NCI-H748 (cell line): Measurements from ENCODE around the gene CDH16.
"Not testable (repeated sequence)": the region's sequence is repeated elsewhere in the genome, so short reads cannot be mapped to it uniquely, and the experiment has no call there.

Source experiments
- DNase-seq: peaks from one replicate; lab custom pipeline; 2025; ENCODE audit not compliant: unreplicated experiment; lab: John Stamatoyannopoulos, UW

Gene CDH16

GRCh38 chr16:66898207-66898606, 20.5 kb downstream of the CDH16 start:
- DNase-seq, result no peak

- DNase-seq, result not testable (repeated sequence)
Observed at GRCh38 chr16:66896682-66897081, 22.0 kb downstream of the CDH16 start.

GRCh38 chr16:66895999-66896398, 22.7 kb downstream of the CDH16 start:
- DNase-seq, result no peak

- DNase-seq, result no peak
Observed at GRCh38 chr16:66895689-66895979, 23.1 kb downstream of the CDH16 start.

GRCh38 chr16:66894948-66895688, 23.6 kb downstream of the CDH16 start:
- peak; percentile 55 for DNase-seq

GRCh38 chr16:66894055-66894454, 24.6 kb downstream of the CDH16 start:
- DNase-seq, result no peak

GRCh38 chr16:66891797-66892196, 26.9 kb downstream of the CDH16 start:
- no peak for DNase-seq

- no peak for DNase-seq
Observed at GRCh38 chr16:66891360-66891759, 27.3 kb downstream of the CDH16 start.

DNA sequence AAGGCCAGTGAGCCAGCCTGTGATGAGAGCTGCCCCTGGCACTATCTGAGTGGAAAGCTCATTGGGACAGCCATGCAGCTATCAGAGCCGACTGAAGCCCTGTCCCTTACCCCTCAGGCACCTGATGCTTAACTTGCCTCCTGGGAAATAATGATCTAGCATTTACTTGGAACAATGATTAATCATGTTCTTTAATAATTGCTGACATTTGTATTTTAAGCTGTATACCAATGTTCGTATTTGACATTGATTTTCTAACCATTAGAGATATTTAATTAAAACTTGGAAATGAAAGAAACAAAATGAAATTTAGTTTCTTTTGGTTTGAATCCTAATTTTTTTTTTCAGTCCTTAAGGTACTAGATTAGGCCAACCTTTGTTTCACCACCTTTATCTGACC, 27.9 kb downstream of the CDH16 start:
- no peak for DNase-seq

GRCh38 chr16:66889622-66890021, 29.1 kb downstream of the CDH16 start:
- DNase-seq, result no peak

DNA sequence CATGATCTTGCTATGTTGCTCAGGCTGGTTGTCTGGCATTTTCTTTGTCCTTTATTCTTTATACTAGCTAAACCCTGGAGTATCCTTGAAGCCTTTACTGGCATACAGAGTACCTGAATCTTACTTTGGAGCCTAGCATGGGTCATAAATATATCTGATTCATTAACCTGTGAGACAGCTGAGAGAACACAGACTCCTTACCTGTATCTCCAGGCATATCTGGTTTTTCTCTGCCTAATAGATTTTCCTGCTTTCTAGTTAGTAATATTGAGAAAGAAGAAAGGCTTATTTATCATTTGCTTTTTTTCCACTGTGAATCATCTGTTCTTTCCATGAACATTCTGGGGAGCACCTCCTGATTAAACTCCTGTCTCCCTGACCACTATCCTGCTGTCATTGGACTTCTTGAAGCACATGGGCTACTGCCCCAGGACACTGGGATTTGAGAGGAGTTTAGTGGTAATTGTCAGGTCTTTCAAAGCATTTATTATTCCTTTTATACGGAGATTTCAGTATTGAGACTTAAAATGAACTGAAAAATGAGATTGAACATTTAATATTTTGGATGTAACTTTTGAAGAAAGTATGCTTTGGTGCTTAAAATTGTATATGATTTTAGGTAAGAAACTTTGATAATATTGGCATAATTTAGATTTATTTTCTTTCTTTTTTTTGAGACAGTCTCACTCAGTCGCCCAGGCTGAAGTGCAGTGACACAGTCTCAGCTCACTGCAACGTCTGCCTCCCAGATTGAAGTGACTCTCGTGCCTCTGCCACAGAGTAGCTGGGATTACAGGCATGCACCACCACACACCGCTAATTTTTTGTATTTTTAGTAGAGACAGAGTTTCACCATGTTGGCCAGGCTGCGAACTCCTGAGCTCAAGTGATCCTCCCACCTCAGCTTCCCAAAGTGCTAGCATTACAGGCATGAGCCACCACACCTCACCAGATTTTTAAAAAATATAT, 29.8 kb downstream of the CDH16 start:
- no peak for DNase-seq

DNA sequence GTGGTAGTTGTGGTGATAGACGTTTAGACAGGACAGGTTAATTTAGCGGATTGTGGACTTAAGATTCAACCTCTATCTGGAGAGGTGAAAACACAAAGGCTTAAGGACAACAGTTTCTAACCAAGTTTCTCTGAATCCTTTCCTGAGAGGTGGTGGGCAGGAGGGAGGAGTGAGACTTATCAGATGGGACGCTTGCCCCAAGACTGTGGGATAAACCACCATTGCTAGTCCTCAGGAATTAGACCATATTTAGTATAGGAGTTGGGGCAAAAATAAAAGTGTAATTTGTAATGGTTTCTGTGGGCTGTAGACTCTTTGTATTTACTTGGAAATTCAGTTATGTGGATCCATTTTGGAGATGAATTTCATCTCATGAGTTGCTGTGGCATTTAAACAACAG, 31.8 kb downstream of the CDH16 start:
- DNase-seq, result no peak

DNA sequence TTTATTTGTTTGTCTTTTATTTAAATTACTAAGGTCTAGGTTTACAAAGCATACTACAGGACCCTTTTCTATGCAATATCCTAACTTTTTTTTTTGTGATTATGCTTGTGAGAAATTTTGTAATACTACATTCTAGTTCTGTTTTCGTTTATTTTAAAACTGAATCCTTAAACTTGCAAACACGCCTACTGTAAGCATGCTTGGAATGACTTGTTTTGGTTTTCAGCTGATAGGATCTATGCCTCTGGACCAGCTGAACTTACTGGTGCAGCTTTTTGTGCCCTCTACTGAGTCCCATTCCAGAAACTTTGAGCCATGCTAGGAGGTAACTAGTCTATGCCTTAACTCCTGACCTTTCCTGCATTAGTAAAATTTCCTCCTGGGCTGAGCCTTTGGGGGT, 32.4 kb downstream of the CDH16 start:
- no peak for DNase-seq

- no peak for DNase-seq
Observed at GRCh38 chr16:66885491-66885890, 33.2 kb downstream of the CDH16 start.

DNA sequence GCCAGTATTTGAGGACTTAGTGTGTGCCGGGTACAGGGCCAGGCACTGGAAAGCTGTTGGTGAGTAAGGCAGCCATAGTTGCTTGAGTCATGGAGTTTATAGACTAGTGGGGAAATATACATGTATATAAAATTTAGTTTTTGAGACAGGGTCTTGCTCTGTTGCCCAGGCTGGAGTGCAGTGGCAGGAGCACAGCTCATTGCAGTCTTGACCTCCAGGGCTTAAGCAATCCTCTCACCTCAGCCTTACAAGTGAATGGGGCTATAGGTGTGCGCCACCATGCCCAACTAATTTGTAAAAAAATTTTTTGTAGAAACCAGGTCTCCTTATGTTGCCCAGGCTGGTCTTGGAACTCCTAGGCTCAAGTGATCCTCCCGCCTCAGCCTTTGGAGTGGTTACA, 36.0 kb downstream of the CDH16 start:
- DNase-seq, result no peak

DNA sequence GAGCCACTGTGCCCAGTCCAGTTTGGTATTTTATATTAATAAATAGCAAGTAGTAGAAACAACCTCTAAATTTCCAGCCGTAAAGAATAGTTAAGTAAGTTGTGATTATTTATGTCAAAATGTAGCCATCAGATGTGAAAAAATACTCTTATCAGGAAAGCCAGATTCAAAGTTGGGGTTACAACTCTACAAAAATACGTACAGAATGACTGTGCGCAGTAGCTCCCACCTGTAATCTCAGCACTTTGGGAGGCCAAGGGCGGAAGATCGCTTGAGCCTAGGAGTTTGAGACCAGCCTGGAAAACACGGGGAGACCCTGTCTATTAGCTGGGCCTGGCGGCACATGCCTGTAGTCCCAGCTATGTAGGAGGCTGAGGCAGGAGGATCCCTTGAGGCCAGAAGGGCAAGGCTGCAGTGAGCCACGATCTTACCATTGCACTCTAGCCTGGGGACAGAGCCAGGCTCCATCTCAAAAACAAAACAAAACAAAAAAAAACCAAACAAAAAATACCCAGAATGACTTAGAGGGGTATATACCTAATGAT, 36.6 kb downstream of the CDH16 start:
- DNase-seq, result no peak

DNA sequence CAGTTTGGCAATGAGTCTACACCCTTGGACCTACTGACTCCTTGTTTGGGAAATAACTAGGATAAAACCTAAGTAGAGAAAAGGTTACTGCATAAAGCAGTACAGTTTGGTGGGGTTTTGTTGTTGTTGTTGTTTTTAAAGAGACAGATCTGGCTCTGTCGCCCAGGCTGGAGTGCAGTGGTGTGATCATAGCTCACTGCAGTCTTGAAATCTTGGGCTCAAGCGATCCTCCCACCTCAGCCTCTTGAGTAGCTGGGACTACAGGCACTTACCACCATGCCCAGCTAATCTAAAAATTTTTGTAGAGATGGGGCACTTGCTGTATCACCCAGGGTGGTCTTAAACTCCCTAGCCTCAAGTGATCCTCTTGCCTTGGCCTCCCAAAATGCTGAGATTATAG, 37.1 kb downstream of the CDH16 start:
- no peak for DNase-seq

- no peak for DNase-seq
Observed at GRCh38 chr16:66881014-66881417, 37.7 kb downstream of the CDH16 start.

DNA sequence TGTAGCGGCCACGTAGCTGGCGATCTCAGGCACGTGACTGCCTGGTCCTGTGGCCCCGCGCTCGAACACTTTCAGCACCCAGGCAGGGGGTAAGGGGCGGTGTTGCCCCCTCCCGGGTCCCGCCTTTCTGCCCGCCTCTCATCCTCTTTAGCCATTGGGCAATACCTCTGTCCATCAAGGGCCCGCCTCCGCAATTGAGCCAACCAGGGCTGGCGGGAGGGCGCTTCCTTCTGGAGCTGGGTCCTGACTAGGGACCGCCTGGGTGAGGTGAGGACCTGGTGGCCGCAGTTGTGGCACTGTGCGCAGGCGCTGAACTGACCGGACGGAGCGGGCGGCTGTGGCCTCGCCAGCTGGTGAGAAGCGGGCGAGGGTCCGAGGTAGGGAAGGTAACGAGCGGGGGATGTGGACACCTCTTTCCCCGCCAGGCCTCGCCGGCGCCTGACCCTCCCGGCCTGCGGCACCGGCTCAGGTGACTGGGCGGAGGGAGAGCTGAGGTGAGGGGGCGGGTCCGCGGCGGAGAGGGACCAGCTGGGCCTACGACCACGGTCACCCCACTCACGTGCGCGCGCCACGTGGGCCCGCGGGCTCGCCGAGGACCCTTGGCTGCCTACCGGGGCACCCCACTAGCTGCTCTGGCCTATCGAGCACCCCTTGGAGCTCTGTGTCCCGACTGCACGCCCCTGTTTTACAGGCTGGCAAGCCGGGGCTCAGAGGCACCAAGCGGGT, 38.2 kb downstream of the CDH16 start, which contains the start of gene PDP2:
TSS of gene PDP2 (plus strand) at position 228 of the 726 bp plus-strand sequence. CDS start 3,770 bp downstream, outside the sequence.
- peak; percentile 94 for DNase-seq

GRCh38 chr16:66878067-66878466, 40.6 kb downstream of the CDH16 start:
- DNase-seq, result no peak

DNA sequence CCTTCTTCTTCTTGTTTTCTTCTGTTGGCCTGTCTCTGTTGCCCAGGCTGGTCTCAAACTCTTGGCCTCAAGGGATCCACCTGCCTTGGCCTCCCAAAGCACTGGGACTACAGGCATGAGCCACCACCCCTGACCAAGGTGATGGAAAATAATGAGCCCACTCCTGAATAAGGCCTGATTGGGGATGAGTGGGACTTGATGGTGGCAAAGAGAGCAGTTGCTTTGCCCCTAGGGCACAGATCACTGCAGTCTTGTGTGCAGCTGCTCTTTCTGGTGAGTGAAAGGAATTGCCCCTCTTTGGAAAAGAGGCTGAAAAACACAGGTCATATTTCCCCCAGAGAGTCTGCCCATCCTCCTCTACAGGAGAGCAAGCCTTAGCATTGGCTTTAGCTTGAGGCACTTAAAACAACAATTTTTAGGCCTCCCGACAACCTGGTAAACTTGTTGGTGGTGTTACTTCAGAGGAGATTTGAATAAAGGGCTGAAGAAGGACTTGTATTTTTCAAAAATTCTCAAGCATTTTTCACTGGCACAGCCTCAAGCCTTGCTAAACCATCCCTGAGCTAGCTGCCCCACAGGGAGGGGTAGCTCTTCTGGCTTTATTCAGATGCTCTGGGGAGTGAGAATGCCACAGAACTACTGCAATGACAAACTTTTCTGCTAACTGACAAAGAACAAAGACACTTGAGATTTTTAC, 44.5 kb downstream of the CDH16 start:
- DNase-seq, result no peak
